ENCODE results near the gene MAGEB17. TPM values are rescaled to one million over a fixed set of nuclear protein-coding genes. Genes with fewer than 3 reads are reported as not detected.

Gene MAGEB17, protein sequence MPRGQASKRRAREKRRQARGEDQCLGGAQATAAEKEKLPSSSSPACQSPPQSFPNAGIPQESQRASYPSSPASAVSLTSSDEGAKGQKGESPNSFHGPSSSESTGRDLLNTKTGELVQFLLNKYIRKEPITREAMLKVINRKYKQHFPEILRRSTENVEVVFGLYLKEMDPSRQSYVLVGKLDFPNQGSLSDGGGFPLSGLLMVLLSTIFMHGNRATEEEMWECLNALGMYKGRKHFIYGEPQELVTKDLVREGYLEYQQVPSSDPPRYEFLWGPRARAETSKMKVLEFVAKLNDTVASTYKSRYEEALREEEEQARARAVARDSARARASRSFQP
- total RNA-seq (2021; fragmentation: NEBNext Ultra II Directional; extraction: Animal tissue kit (Norgen Biotek cat#: 25700)) (1.1 TPM in 1 of 2 replicates, not detected in the other), polyA plus RNA-seq (2011; rRNA removed) (0.48 and 0.53 TPM in 2 replicates), polyA minus RNA-seq (2011; rRNA and poly(A)+ RNA removed) (0.17 and 0.41 TPM in 2 replicates)
- 0.89 TPM for polyA plus RNA-seq (2011; cell fraction: cytosol; rRNA removed)
- polyA plus RNA-seq (2011; cell fraction: nucleus; rRNA removed): 2.1 TPM
- polyA plus RNA-seq (2012, experiment 1 of 2): 0.94 to 1.8 TPM (median 1.3 TPM) in 4 replicates
- polyA plus RNA-seq (2012, experiment 2 of 2): not detected
- polyA plus RNA-seq (2013, experiment 1 of 2): 1.6 TPM
- 1.1 TPM for polyA plus RNA-seq (2013, experiment 2 of 2)
- polyA minus RNA-seq (2011; cell fraction: cytosol; rRNA and poly(A)+ RNA removed): not detected
- polyA minus RNA-seq (2011; cell fraction: nucleus; rRNA and poly(A)+ RNA removed): 0.60 TPM
- long read RNA-seq, experiment 1: 0 reads
- long read RNA-seq, experiment 2: 0 reads

DNA sequence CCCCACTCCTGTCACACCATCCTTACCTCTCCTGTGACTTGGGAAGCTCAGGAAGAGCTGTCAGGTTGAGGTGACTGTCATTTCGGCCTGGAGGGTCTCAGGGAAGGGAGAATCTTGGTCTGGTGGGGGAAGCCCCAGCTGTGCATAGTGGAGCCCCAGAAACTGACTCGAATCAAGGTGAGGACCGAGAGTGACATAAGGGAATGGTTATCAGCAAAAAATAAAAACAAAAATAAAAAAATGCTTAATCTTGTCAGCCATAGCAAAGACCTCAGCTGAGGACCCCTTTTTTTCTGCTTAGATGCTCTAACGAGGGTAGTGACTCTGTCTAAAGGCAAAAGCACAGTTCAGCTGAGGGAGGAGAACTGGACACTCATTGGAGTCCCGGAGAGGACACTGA lies at the start of gene MAGEB17:
Gene MAGEB17 (plus strand): TSS at position 301 of the 400 bp plus-strand sequence. CDS start 2,902 bp downstream, outside the sequence.
- Histone ChIP-seq H3K23me2 (ENCODE audit: low read depth, low read length) (no peaks in the 10 kb centered on the region), H3K9ac (replicated peaks in 1 of 4; ENCODE audit: extremely low read depth in 1 of 4, low read depth in 3 of 4, low read length in 3 of 4) (no peak within 1 kb of the TSS), H3K4me1 (replicated peaks in 1 of 4; ENCODE audit: control insufficient read depth in 3 of 4, insufficient read depth in 4 of 4, low read length in 3 of 4) (peaks cover 0 to 2% (median 0%) of the 10 kb centered on the region in 4 experiments; a peak in 1 of 7 replicates), H3K56ac (replicated peaks; ENCODE audit: insufficient read length, low read depth, low read length) (no peak within 1 kb of the TSS), H2BK120ac (replicated peaks; ENCODE audit: low read depth, low read length) (no peak within 1 kb of the TSS), H3K14ac (ENCODE audit: insufficient read length) (no peak within 1 kb of the TSS), H3K79me2 (ENCODE audit: control insufficient read depth in 1 of 2, insufficient read depth in 2 of 2, low read length in 2 of 2) (no peaks in the 10 kb centered on the region), H4K5ac (ENCODE audit: insufficient read length, low read depth, low read length) (no peak within 1 kb of the TSS), H2AK5ac (ENCODE audit: low read depth, low read length) (no peak within 1 kb of the TSS), H3K18ac (ENCODE audit: extremely low read depth, low read length) (no peak within 1 kb of the TSS), H2BK12ac (ENCODE audit: low read depth, low read length) (no peak within 1 kb of the TSS), H3K4ac (replicated peaks; ENCODE audit: insufficient read length, low read depth, low read length) (no peak within 1 kb of the TSS), H3K4me3 (ENCODE audit: extremely low read depth in 1 of 4, insufficient read depth in 2 of 4, low read depth in 3 of 4, low read length in 4 of 4) (no peak within 1 kb of the TSS), H3K27me3 (replicated peaks in 1 of 4; ENCODE audit: control insufficient read depth in 3 of 4, extremely low read depth in 1 of 4, insufficient read depth in 3 of 4, low read length in 3 of 4) (no peaks in the 10 kb centered on the region), H2BK5ac (ENCODE audit: low read depth, low read length) (no peak within 1 kb of the TSS), H2BK20ac (ENCODE audit: low read length) (no peak within 1 kb of the TSS), H4K8ac (ENCODE audit: extremely low read depth, insufficient read depth, low read length) (no peak within 1 kb of the TSS), H3K9me3 (ENCODE audit: insufficient read depth in 2 of 2, low read depth in 1 of 2, low read length in 1 of 2) (no peaks in the 10 kb centered on the region), H3K27ac (ENCODE audit: low read depth, low read length) (no peak within 1 kb of the TSS), H4K20me1 (replicated peaks in 1 of 2; ENCODE audit: control insufficient read depth in 1 of 2, insufficient read depth in 2 of 2, low read length in 2 of 2) (no peaks in the 10 kb centered on the region), H3K36me3 (ENCODE audit: control insufficient read depth in 2 of 4, insufficient read depth in 4 of 4, low read length in 3 of 4) (no peaks in the 10 kb centered on the region), H3K4me2 (ENCODE audit: insufficient read depth in 1 of 2, low read depth in 2 of 2, low read length in 2 of 2) (no peak within 1 kb of the TSS), H4K91ac (replicated peaks; ENCODE audit: insufficient read length, low read length) (no peak within 1 kb of the TSS), H2BK15ac (ENCODE audit: low read length) (no peak within 1 kb of the TSS), H3K23ac (ENCODE audit: insufficient read length) (no peak within 1 kb of the TSS), H2AFZ (ENCODE audit: low read length) (no peak within 1 kb of the TSS), H3K79me1 (ENCODE audit: low read depth, low read length) (no peaks in the 10 kb centered on the region)
- WGBS, 2 experiments (ENCODE audit: extremely low coverage in 1 of 2, insufficient coverage in 1 of 2, insufficient read length in 1 of 2, insufficient replicate concordance in 2 of 2, low coverage in 1 of 2, low lambda C conversion rate in 2 of 2, missing lambda C conversion rate in 1 of 2): 88% methylated on average over 4 of the region's 5 CpGs; no CpG with 5 or more reads in 1 of the 2 experiments
- ChIA-PET POLR2A (ENCODE audit: partially characterized antibody) (no interaction called here), CTCF (ENCODE audit: partially characterized antibody) (no interaction called here)
- DNase-seq (ENCODE audit: low read depth in 1 of 2, low spot score in 2 of 2): no peak
- TF ChIP-seq FOSL1 (IDR thresholded peaks at IDR 0.05; ENCODE audit: insufficient read depth, low read depth, low read length) (no peak), BCL11A (IDR thresholded peaks at IDR 0.05; ENCODE audit: low read depth in 2 of 2, low read length in 2 of 2) (no peak)
- FAIRE-seq: no peak
